Caco-2 (cell line): ENCODE measurements around the gene EPHB2. TPM values are rescaled to one million over a fixed set of nuclear protein-coding genes. Genes with fewer than 3 reads are reported as not detected.

Source experiments
- BruUV-seq: library from RNA; stranded (reverse); fragments of 400-500 nt; replicated peaks from 2 replicates; lab custom pipeline; 2021; lab: Mats Ljungman, UMichigan
- CTCF ChIA-PET: fragments of 300-600 bp; sonication (Branson Sonifier 250); formaldehyde crosslinking; loops from one replicate; lab custom pipeline; 2022; ENCODE audit warnings: antibody characterized with exemption; lab: Charles Lee
- POLR2A ChIA-PET: fragments of 300-600 bp; sonication (Branson Sonifier 250); formaldehyde crosslinking; loops from one replicate; lab custom pipeline; 2022; ENCODE audit warnings: antibody characterized with exemption; lab: Charles Lee
- DNase-seq, 2 experiments: peaks; one replicate each; pipeline versions ENCODE4 v3.0.0 to v3.0.0-alpha.2; 2020 to 2022
- H3K27me3 ChIP-seq: replicated peaks from 2 replicates; pipeline ENCODE4 v1.6.0; 2011; ENCODE audit warnings: low read length; ENCODE audit not compliant: control insufficient read depth, insufficient read depth
- H3K36me3 ChIP-seq: 2 replicates; pipeline ENCODE4 v1.5.1; 2011; ENCODE audit warnings: low read length; ENCODE audit not compliant: control insufficient read depth, insufficient read depth
- H3K4me1 ChIP-seq: fragments of 250-450 bp; sonication (Bioruptor Pico); 2 replicates; pipeline ENCODE4 v1.5.1; 2020; ENCODE audit warnings: mild to moderate bottlenecking
- H3K4me3 ChIP-seq: 2 replicates; pipeline ENCODE4 v1.5.1; 2011; ENCODE audit warnings: low read depth, mild to moderate bottlenecking, control low read depth, low read length
- H3K9me3 ChIP-seq: fragments of 250-450 bp; sonication (Bioruptor Pico); 2 replicates; pipeline ENCODE4 v1.5.1; 2020; ENCODE audit warnings: mild to moderate bottlenecking, moderate library complexity
- H3K27ac Mint-ChIP-seq: one replicate; pipeline ENCODE4 v1.8.0; 2022; ENCODE audit warnings: mixed read lengths; ENCODE audit not compliant: unreplicated experiment
- H3K27me3 Mint-ChIP-seq: one replicate; pipeline ENCODE4 v1.8.0; 2022; ENCODE audit warnings: mixed read lengths; ENCODE audit not compliant: insufficient read depth, unreplicated experiment
- H3K36me3 Mint-ChIP-seq: one replicate; pipeline ENCODE4 v1.8.0; 2022; ENCODE audit warnings: mild to moderate bottlenecking, mixed read lengths; ENCODE audit not compliant: insufficient read depth, unreplicated experiment
- H3K4me1 Mint-ChIP-seq: one replicate; pipeline ENCODE4 v1.8.0; 2022; ENCODE audit warnings: low read depth, mixed read lengths; ENCODE audit not compliant: unreplicated experiment
- H3K4me3 Mint-ChIP-seq: one replicate; pipeline ENCODE4 v1.8.0; 2022; ENCODE audit warnings: mild to moderate bottlenecking, moderate library complexity, mixed read lengths; ENCODE audit not compliant: unreplicated experiment
- H3K9me3 Mint-ChIP-seq: one replicate; pipeline ENCODE4 v1.8.0; 2022; ENCODE audit warnings: mixed read lengths; ENCODE audit not compliant: unreplicated experiment
- CTCF ChIP-seq, 2 experiments: fragments of 200-600 bp in 1 of 2; IDR thresholded peaks; 1 replicate in 1 of 2; 2 replicates in 1 of 2; pipeline versions ENCODE4 v1.5.1 to v1.8.0; 2011 to 2022; ENCODE audit warnings: antibody characterized with exemption in 1 of 2, control low read depth in 1 of 2, inconsistent platforms in 1 of 2, low read depth in 1 of 2, low read length in 1 of 2, mild to moderate bottlenecking in 1 of 2, moderate library complexity in 1 of 2; ENCODE audit not compliant: insufficient read depth in 1 of 2, severe bottlenecking in 1 of 2, unreplicated experiment in 1 of 2
- intact Hi-C: fragments of 100-400 bp; cut with micrococcal nuclease; formaldehyde crosslinking; loops from one replicate; pipeline ENCODE4 v1.10.0; 2022; ENCODE audit not compliant: unreplicated experiment
- total RNA-seq: library from RNA; stranded (reverse); gene quantifications from 2 replicates; pipeline ENCODE4 v1.2.3, GENCODE V29; 2022

The EPHB2 gene
- total RNA-seq, 1 experiment from 2014 or later: 30.1 TPM

GRCh38 chr1:22918644-22919043 is 208.0 kb downstream of the EPHB2 start:
- Histone ChIP-seq H3K36me3 (no peaks in the 10 kb centered on the region; the same call in 1 of the 2 replicates), H3K27me3 (no peaks in the 10 kb centered on the region), H3K9me3 (no peaks in the 10 kb centered on the region), H3K4me3 (no peak overlapping the region), H3K4me1 (no peaks in the 10 kb centered on the region)
- no peak for TF ChIP-seq CTCF (IDR thresholded peaks at IDR 0.05; ENCODE audit: insufficient read depth in 1 of 2, low read depth in 1 of 2, low read length in 1 of 2, severe bottlenecking in 1 of 2, unreplicated experiment in 1 of 2)
- Mint-ChIP-seq H3K4me3 (no peak overlapping the region), H3K9me3 (no peaks in the 10 kb centered on the region), H3K27ac (no peak overlapping the region), H3K27me3 (no peaks in the 10 kb centered on the region), H3K36me3 (no peaks in the 10 kb centered on the region), H3K4me1 (no peaks in the 10 kb centered on the region)
- intact Hi-C loops: no loop called here
- ChIA-PET POLR2A (no interaction called here), CTCF (no interaction called here)
- no peak for DNase-seq
- BruUV-seq: no TSS peak

GRCh38 chr1:22919341-22920025 is 208.8 kb downstream of the EPHB2 start:
- Mint-ChIP-seq H3K9me3 (no peaks in the 10 kb centered on the region), H3K4me1 (no peaks in the 10 kb centered on the region), H3K27me3 (no peaks in the 10 kb centered on the region), H3K4me3 (no peak overlapping the region), H3K27ac (no peak overlapping the region), H3K36me3 (no peaks in the 10 kb centered on the region)
- Histone ChIP-seq H3K9me3 (no peaks in the 10 kb centered on the region), H3K4me3 (no peak overlapping the region), H3K36me3 (no peaks in the 10 kb centered on the region), H3K4me1 (no peaks in the 10 kb centered on the region), H3K27me3 (no peaks in the 10 kb centered on the region)
- CTCF ChIA-PET: no interaction called here
- TF ChIP-seq CTCF (IDR thresholded peaks at IDR 0.05; ENCODE audit: insufficient read depth in 1 of 2, low read depth in 1 of 2, low read length in 1 of 2, severe bottlenecking in 1 of 2, unreplicated experiment in 1 of 2): no peak
- POLR2A ChIA-PET: no interaction called here
- BruUV-seq: no TSS peak
- DNase-seq: no peak
- intact Hi-C loops: no loop called here

- POLR2A ChIA-PET: no interaction called here
- BruUV-seq: no TSS peak
- no peak for DNase-seq
- H3K9me3 ChIP-seq: no peaks in the 10 kb centered on the region
- H3K4me3 ChIP-seq: no peak overlapping the region
- H3K4me3 Mint-ChIP-seq: no peak overlapping the region
- H3K27me3 ChIP-seq: no peaks in the 10 kb centered on the region
- H3K36me3 Mint-ChIP-seq: no peaks in the 10 kb centered on the region
- intact Hi-C loops: no loop called here
- no peaks in the 10 kb centered on the region for H3K4me1 Mint-ChIP-seq
- no peaks in the 10 kb centered on the region for H3K9me3 Mint-ChIP-seq
- CTCF ChIA-PET: no interaction called here
- H3K27ac Mint-ChIP-seq: no peak overlapping the region
- H3K4me1 ChIP-seq: no peaks in the 10 kb centered on the region
- H3K36me3 ChIP-seq: no peaks in the 10 kb centered on the region
- TF ChIP-seq CTCF (IDR thresholded peaks at IDR 0.05; ENCODE audit: insufficient read depth in 1 of 2, low read depth in 1 of 2, low read length in 1 of 2, severe bottlenecking in 1 of 2, unreplicated experiment in 1 of 2): no peak
- no peaks in the 10 kb centered on the region for H3K27me3 Mint-ChIP-seq
Measured at GRCh38 chr1:22920026-22920733, 209.5 kb downstream of the EPHB2 start.
